HL-60 (cell line): Measurements from ENCODE around the gene PDHA2.

Experiments
- CTCF ChIP-seq: IDR thresholded peaks from one replicate; pipeline ENCODE4 v1.5.1; 2011; ENCODE audit warnings: low read length, control low read depth, inconsistent platforms; ENCODE audit not compliant: insufficient read depth
- GABPA ChIP-seq: IDR thresholded peaks from 2 replicates; pipeline ENCODE4 v1.6.1; 2012; ENCODE audit warnings: low read depth
- POLR2AphosphoS5 ChIP-seq: IDR thresholded peaks from 2 replicates; pipeline ENCODE4 v1.6.1; 2012; ENCODE audit warnings: low read depth
- REST ChIP-seq: IDR thresholded peaks from 2 replicates; pipeline ENCODE4 v1.6.1; 2012; ENCODE audit warnings: low read depth; ENCODE audit not compliant: insufficient replicate concordance
- SPI1 ChIP-seq: IDR thresholded peaks from 2 replicates; pipeline ENCODE4 v1.6.1; 2012; ENCODE audit warnings: low read depth, mild to moderate bottlenecking, borderline replicate concordance

- TF ChIP-seq POLR2AphosphoS5 = no peak
- no peak for TF ChIP-seq CTCF
- no peak for TF ChIP-seq GABPA
- no peak for TF ChIP-seq REST
- TF ChIP-seq SPI1 = no peak
Observed at GRCh38 chr4:95835672-95836071, 4.2 kb upstream of the PDHA2 start.
